Stimulated activated CD4-positive, alpha-beta T cell treated with anti-CD3 and anti-CD28 coated beads, Interleukin-15, amount 100 ng/mL, for 1 hour (primary cell): ENCODE measurements around the gene NOL4L.

ENCODE experiments used
- DNase-seq, 2 donors: peaks; one replicate each; pipeline ENCODE4 v3.0.0-alpha.2; 2020; ENCODE audit warnings: low read depth in 1 of 2, low spot score in 1 of 2

Gene NOL4L

GRCh38 chr20:32577657-32578056, 7.5 kb downstream of the NOL4L start:
- DNase-seq, result no peak

- no peak for DNase-seq
These were observed 8.1 kb downstream of the NOL4L start for GRCh38 chr20:32577023-32577422.

GRCh38 chr20:32576560-32576959, 8.6 kb downstream of the NOL4L start:
- DNase-seq, result no peak

GRCh38 chr20:32575805-32576204, 9.3 kb downstream of the NOL4L start:
- no peak for DNase-seq

- DNase-seq, result no peak
These were observed 9.9 kb downstream of the NOL4L start for GRCh38 chr20:32575227-32575581.

- DNase-seq, result no peak
These were observed 10.6 kb downstream of the NOL4L start for GRCh38 chr20:32574296-32575226.

- DNase-seq, result no peak
These were observed 11.8 kb downstream of the NOL4L start for GRCh38 chr20:32573167-32573851.

GRCh38 chr20:32572271-32572968, 12.7 kb downstream of the NOL4L start:
- DNase-seq, result no peak

GRCh38 chr20:32571566-32571965, 13.6 kb downstream of the NOL4L start:
- DNase-seq, result no peak

GRCh38 chr20:32570401-32571190, 14.5 kb downstream of the NOL4L start:
- no peak for DNase-seq

GRCh38 chr20:32569380-32570305, 15.5 kb downstream of the NOL4L start:
- DNase-seq, result no peak

- no peak for DNase-seq
These were observed 16.1 kb downstream of the NOL4L start for GRCh38 chr20:32569018-32569379.

GRCh38 chr20:32567384-32568178, 17.6 kb downstream of the NOL4L start:
- DNase-seq, result no peak

GRCh38 chr20:32566379-32567374, 18.5 kb downstream of the NOL4L start:
- DNase-seq, result no peak

GRCh38 chr20:32565735-32566032, 19.4 kb downstream of the NOL4L start:
- no peak for DNase-seq

GRCh38 chr20:32564921-32565734, 20.0 kb downstream of the NOL4L start:
- DNase-seq, result no peak

- no peak for DNase-seq
These were observed 20.7 kb downstream of the NOL4L start for GRCh38 chr20:32564440-32564839.
